GM11168 (cell line): ENCODE results near the gene NRBP1.

Experiments
- in situ Hi-C: fragments of 300-500 bp; cut with MboI; formaldehyde crosslinking; loops from one replicate; pipeline ENCODE4 v1.12.0; 2022; ENCODE audit warnings: low sequenced_read_pairs; ENCODE audit not compliant: unreplicated experiment

The NRBP1 gene

DNA sequence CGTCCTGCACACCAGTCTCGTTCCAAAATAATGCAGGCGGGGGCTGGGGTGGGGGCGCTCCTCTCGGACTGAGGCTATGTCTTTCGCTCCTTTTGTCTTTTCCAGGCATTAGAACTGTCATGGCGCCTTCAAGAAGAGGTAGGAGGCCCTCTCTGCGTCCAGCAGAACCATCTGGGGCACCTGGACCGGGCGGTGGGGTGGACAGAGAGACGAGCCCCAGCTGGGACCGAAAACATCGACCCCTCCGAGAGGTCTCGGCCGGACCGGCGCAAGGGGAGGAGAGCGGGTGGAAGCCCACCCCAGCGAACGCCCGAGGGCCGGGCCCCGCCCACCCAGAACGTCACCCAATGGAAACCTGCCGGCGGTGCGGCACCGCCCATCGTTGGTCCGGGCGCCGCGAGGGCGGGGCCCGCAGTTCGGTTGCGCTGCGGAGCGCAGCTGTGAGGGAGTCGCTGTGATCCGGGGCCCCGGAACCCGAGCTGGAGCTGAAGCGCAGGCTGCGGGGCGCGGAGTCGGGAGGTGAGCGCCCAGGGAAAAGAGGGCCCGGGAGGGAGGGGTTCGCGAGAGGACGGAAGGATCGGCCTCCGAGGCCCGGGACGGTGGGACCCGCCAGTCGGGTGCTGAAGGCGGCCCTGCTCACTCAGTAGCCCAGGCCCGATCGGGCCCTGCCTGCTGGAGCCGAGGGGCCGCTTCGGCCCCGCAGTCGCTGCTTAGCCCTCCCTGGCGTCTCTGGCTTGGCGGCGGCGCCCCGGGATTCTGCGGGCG is at the start of gene NRBP1:
Gene NRBP1 (plus strand): TSS at position 419 of the 765 bp plus-strand sequence. CDS start 4,643 bp downstream, outside the sequence.
- in situ Hi-C loops: no loop called here

- in situ Hi-C loops: no loop called here
Measured at GRCh38 chr2:27378809-27379290, 49.6 kb upstream of the NRBP1 start.

DNA sequence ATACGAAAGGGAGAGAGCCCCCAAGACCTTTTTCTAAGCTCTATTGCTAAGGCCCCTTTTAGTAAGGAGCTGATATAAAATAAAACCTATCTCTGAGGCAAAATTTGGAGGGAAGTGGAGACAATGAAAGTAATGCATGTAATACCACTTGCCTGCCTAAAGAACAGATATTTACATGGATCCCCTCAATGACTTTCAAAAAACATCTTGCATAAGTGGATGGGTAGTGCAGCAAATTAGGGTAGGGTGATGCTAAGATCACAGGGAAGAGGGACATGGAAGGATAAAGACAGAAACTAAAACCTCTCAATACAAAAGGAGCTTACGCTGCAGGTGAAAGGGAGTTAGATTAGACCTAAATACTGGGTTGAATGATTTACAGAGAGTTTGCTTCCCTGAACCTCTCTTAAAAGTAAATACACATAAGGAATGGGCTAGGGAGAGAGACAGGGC is 49.0 kb upstream of the NRBP1 start:
- in situ Hi-C loops: no loop called here

- in situ Hi-C loops: no loop called here
Measured at GRCh38 chr2:27379836-27380625, 48.4 kb upstream of the NRBP1 start.

GRCh38 chr2:27380626-27381545 is 47.5 kb upstream of the NRBP1 start, which contains the start of gene ZNF513:
Gene ZNF513, minus strand, starts transcription at chr2:27380734. Its CDS starts 208 bp downstream, at chr2:27380526.
- in situ Hi-C loops: no loop called here

DNA sequence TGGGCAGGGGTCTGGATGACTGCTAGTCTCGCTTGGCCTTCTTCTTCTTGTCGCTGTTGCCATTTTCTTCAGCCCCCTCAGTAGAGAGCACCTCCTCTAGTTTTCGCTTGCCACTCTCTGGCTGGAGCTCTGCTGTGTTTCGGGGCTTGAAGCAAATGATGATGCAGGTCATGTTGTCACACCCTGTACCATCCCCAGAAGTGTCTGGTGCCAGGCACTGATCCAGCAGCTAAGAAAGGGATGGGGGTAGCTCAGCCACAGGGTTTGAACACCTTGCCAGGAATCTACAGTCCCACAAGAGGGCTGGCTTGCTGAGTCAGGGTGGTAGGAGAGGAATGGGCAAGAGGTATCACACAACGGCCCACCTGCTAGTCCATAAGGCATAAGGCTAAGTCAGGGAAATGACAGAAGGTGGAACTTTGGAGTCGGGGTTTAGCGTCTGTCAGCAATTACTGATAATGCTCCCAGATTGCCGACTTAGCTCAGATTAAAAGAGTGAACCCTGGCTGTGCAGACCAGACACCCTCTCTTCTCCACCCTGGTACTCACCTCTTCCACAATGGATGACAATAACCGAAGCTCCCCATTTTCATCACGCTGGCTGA is 46.8 kb upstream of the NRBP1 start:
- in situ Hi-C loops: no loop called here

GRCh38 chr2:27390822-27391679 is 37.4 kb upstream of the NRBP1 start:
- in situ Hi-C loops: no loop called here

- in situ Hi-C loops: no loop called here
Measured at GRCh38 chr2:27393225-27393624, 35.2 kb upstream of the NRBP1 start.

- in situ Hi-C loops: no loop called here
Measured at GRCh38 chr2:27398962-27399361, 29.5 kb upstream of the NRBP1 start.

DNA sequence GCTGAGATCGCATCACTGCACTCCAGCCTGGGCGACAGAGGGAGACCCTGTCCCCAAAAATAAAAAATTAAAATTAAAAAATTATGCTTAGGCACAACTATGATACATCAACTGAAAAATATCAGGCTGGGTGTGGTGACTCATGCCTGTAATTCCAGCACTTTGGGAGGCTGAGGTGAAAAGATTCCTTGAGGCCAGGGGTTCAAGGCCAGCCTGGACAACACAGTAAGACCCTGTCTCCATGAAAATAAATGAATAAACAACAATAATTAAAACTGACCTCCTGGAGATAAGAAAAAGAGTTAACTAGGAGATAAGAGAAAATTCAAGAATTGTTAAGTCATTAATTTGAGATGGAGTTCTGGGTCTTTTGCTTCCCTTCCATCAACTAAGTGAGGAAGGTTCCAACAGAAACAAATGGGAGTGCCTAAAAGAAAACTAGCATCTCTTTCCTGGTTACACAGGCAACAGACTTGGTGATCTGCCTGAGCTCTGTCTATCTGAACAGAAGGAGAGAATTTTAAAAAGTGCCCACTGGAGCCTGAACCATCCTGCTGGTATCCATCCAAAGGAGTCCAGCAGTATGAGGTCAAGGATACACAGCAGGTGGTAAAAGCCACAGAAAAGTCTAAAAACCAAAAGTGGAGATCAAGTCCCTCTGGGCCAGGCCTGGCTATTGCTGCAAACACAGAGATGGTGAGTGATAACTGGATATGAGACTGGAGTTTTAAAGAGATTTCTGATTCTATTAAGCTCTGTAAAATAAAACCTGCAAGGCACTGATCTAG is 27.9 kb upstream of the NRBP1 start:
- in situ Hi-C loops: no loop called here

- in situ Hi-C loops: no loop called here
Measured at GRCh38 chr2:27407798-27408491, 20.5 kb upstream of the NRBP1 start.

GRCh38 chr2:27408601-27409320 is 19.7 kb upstream of the NRBP1 start:
- in situ Hi-C loops: no loop called here

GRCh38 chr2:27409321-27410073 is 18.9 kb upstream of the NRBP1 start, which contains the start of gene PPM1G:
Gene PPM1G, minus strand, starts transcription at chr2:27409591. Its CDS starts 169 bp downstream, at chr2:27409422.
- in situ Hi-C loops: no loop called here

- in situ Hi-C loops: no loop called here
Measured at GRCh38 chr2:27412419-27413152, 15.8 kb upstream of the NRBP1 start.

- in situ Hi-C loops: no loop called here
Measured at GRCh38 chr2:27416151-27416550, 12.3 kb upstream of the NRBP1 start.
